SK-N-SH (cell line): ENCODE data around the gene H6PD. TPM values are rescaled to one million over a fixed set of nuclear protein-coding genes. Genes with fewer than 3 reads are reported as not detected.

ENCODE experiments used
- CTCF ChIA-PET: fragments of 300-600, 350-600 bp; formaldehyde crosslinking; extraction: SDS; loops from one replicate; lab custom pipeline; 2021; lab: Yijun Ruan, JAX
- POLR2A ChIA-PET: fragments of 350-600 bp; sonication (Branson Sonifier 250); formaldehyde crosslinking; extraction: SDS; loops from one replicate; lab custom pipeline; 2020; ENCODE audit warnings: antibody characterized with exemption, inconsistent platforms; lab: Yijun Ruan, JAX
- DNase-seq: peaks from one replicate; pipeline ENCODE4 v3.0.0; 2012
- H2AFZ ChIP-seq: fragments of 200-600 bp; sonication (generic); 2 replicates; pipeline ENCODE4 v1.8.1; 2016; ENCODE audit warnings: antibody characterized with exemption, mild to moderate bottlenecking, low read depth
- H3F3A ChIP-seq: fragments of 200-600 bp; sonication (generic); replicated peaks from 2 replicates; pipeline ENCODE3; 2016; ENCODE audit warnings: antibody characterized with exemption, mild to moderate bottlenecking; ENCODE audit not compliant: insufficient read depth
- H3K27ac ChIP-seq, 2 experiments: fragments of 200-500 bp in 1 of 2; fragments of 200-600 bp in 1 of 2; sonication (Bioruptor generic) in 1 of 2; sonication (generic), shearing (Covaris generic) in 1 of 2; 2 replicates each; pipeline versions ENCODE4 v1.5.1 to v1.6.1; 2014 to 2016; ENCODE audit warnings: low read depth in 2 of 2, inconsistent platforms in 1 of 2, low read length in 1 of 2, mild to moderate bottlenecking in 1 of 2, mixed read lengths in 1 of 2
- H3K27me3 ChIP-seq: fragments of 200-600 bp; sonication (generic), shearing (Covaris generic); 2 replicates; pipeline ENCODE4 v1.6.1; 2016; ENCODE audit warnings: mixed run types; ENCODE audit not compliant: insufficient read depth
- H3K36me3 ChIP-seq, 2 experiments: fragments of 200-500 bp in 1 of 2; fragments of 200-600 bp in 1 of 2; sonication (Bioruptor generic) in 1 of 2; sonication (generic) in 1 of 2; replicated peaks in 1 of 2; 2 replicates each; pipeline versions ENCODE3 to v1.5.1; 2014 to 2016; ENCODE audit warnings: low read length in 1 of 2, mild to moderate bottlenecking in 1 of 2; ENCODE audit not compliant: insufficient read depth in 2 of 2, control insufficient read depth in 1 of 2
- H3K4me1 ChIP-seq, 2 experiments: fragments of 200-500 bp in 1 of 2; fragments of 200-600 bp in 1 of 2; sonication (Bioruptor generic) in 1 of 2; sonication (generic), shearing (Covaris generic) in 1 of 2; 2 replicates each; pipeline versions ENCODE4 v1.5.1 to v1.6.1; 2014 to 2016; ENCODE audit warnings: low read depth in 1 of 2, low read length in 1 of 2, mixed run types in 1 of 2; ENCODE audit not compliant: insufficient read depth in 2 of 2, control insufficient read depth in 1 of 2
- H3K4me2 ChIP-seq: fragments of 200-600 bp; sonication (generic), shearing (Covaris generic); 2 replicates; pipeline ENCODE4 v1.6.1; 2017; ENCODE audit warnings: mixed run types
- H3K4me3 ChIP-seq, 2 experiments: fragments of 200-500 bp in 1 of 2; fragments of 200-600 bp in 1 of 2; sonication (Bioruptor generic) in 1 of 2; sonication (generic), shearing (Covaris generic) in 1 of 2; 2 replicates each; pipeline versions ENCODE4 v1.5.1 to v1.8.1; 2014 to 2016; ENCODE audit warnings: low read depth in 2 of 2, inconsistent platforms in 1 of 2, low read length in 1 of 2, mild to moderate bottlenecking in 1 of 2, mixed read lengths in 1 of 2, moderate library complexity in 1 of 2
- H3K79me2 ChIP-seq: fragments of 200-600 bp; sonication (generic); 2 replicates; pipeline ENCODE4 v1.8.1; 2017; ENCODE audit warnings: mild to moderate bottlenecking; ENCODE audit not compliant: insufficient read depth
- H3K9ac ChIP-seq: fragments of 200-600 bp; sonication (generic); 2 replicates; pipeline ENCODE4 v1.6.1; 2017; ENCODE audit warnings: mixed run types
- H3K9me2 ChIP-seq: fragments of 200-600 bp; sonication (generic); 2 replicates; pipeline ENCODE4 v1.6.1; 2017; ENCODE audit warnings: mixed run types
- H3K9me3 ChIP-seq: fragments of 200-600 bp; sonication (generic); 2 replicates; pipeline ENCODE4 v1.6.1; 2017; ENCODE audit warnings: mixed run types, mild to moderate bottlenecking, moderate library complexity
- H4K20me1 ChIP-seq: fragments of 200-600 bp; sonication (generic); 2 replicates; pipeline ENCODE4 v1.6.1; 2017; ENCODE audit warnings: mild to moderate bottlenecking, mixed run types; ENCODE audit not compliant: insufficient read depth
- CHD2 ChIP-seq: fragments of 150-350 bp; IDR thresholded peaks from 2 replicates; pipeline ENCODE4 v1.6.1; 2018; ENCODE audit warnings: low read length; ENCODE audit not compliant: partially characterized antibody
- FOSL2 ChIP-seq: IDR thresholded peaks from 2 replicates; pipeline ENCODE4 v1.4.0; 2012; ENCODE audit warnings: low read depth, mild to moderate bottlenecking, moderate library complexity, borderline replicate concordance
- FOXJ3 ChIP-seq: sonication (generic); formaldehyde crosslinking; IDR thresholded peaks from 2 replicates; pipeline ENCODE4 v1.5.1; 2020; ENCODE audit warnings: mild to moderate bottlenecking, missing genetic modification reagents
- GABPA ChIP-seq: IDR thresholded peaks from 2 replicates; pipeline ENCODE4 v1.4.0; 2012; ENCODE audit warnings: low read depth, mild to moderate bottlenecking
- MEF2A ChIP-seq: IDR thresholded peaks from 2 replicates; pipeline ENCODE4 v1.4.0; 2012; ENCODE audit warnings: low read depth, borderline replicate concordance
- MXI1 ChIP-seq: IDR thresholded peaks from 2 replicates; pipeline ENCODE4 v1.6.1; 2012; ENCODE audit warnings: mild to moderate bottlenecking, low read depth, low read length, improper control_type of control experiment
- NRF1 ChIP-seq: IDR thresholded peaks from 2 replicates; pipeline ENCODE4 v1.6.1; 2012; ENCODE audit warnings: low read depth, mild to moderate bottlenecking, low read length
- POLR2AphosphoS5 ChIP-seq: IDR thresholded peaks from 2 replicates; pipeline ENCODE4 v1.6.1; 2012; ENCODE audit warnings: low read depth, low read length
- RAD21 ChIP-seq: IDR thresholded peaks from 2 replicates; pipeline ENCODE4 v1.6.1; 2012; ENCODE audit warnings: mild to moderate bottlenecking, low read length
- SMC3 ChIP-seq: IDR thresholded peaks from 2 replicates; pipeline ENCODE4 v1.6.1; 2012; ENCODE audit warnings: low read depth, low read length, improper control_type of control experiment
- TCF12 ChIP-seq: IDR thresholded peaks from 2 replicates; pipeline ENCODE4 v1.4.0; 2012
- TEAD4 ChIP-seq: IDR thresholded peaks from 2 replicates; pipeline ENCODE4 v1.4.0; 2012; ENCODE audit warnings: mild to moderate bottlenecking, borderline replicate concordance; ENCODE audit not compliant: insufficient read depth
- ZBTB33 ChIP-seq: IDR thresholded peaks from 2 replicates; pipeline ENCODE4 v1.4.0; 2012; ENCODE audit warnings: low read depth, borderline replicate concordance
- WGBS: methylation state at CpG from one replicate; pipeline ENCODE4 v1.1.6; 2017; ENCODE audit warnings: low lambda C conversion rate; 5-methylcytosine and 5-hydroxymethylcytosine counted together
- polyA plus RNA-seq, 3 experiments: library from polyadenylated mRNA; depleted of rRNA; stranded (reverse); fragments of >200 nt; gene quantifications; 2 replicates each; pipeline ENCODE4 v1.2.3, GENCODE V29; 2012
- TF ChIP-seq, protein P1 (sequence below): fragments of 150-350 bp; IDR thresholded peaks from 2 replicates; pipeline ENCODE4 v1.6.1; 2016; ENCODE audit warnings: mild to moderate bottlenecking, low read depth, low read length

H6PD gene
- polyA plus RNA-seq, 1 of the 3 experiments (the other 2 are of a cell fraction): 19.1 TPM

GRCh38 chr1:9241891-9242290 is 7.3 kb downstream of the H6PD start (continued):
- no peak for TF ChIP-seq FOXJ3 (CRISPR knock-in tag)
- TF ChIP-seq RAD21: no peak
- TF ChIP-seq MEF2A: no peak
- no peak for TF ChIP-seq CHD2
- no peak for TF ChIP-seq SMC3
- TF ChIP-seq GABPA: no peak
- TF ChIP-seq TCF12: no peak

DNA sequence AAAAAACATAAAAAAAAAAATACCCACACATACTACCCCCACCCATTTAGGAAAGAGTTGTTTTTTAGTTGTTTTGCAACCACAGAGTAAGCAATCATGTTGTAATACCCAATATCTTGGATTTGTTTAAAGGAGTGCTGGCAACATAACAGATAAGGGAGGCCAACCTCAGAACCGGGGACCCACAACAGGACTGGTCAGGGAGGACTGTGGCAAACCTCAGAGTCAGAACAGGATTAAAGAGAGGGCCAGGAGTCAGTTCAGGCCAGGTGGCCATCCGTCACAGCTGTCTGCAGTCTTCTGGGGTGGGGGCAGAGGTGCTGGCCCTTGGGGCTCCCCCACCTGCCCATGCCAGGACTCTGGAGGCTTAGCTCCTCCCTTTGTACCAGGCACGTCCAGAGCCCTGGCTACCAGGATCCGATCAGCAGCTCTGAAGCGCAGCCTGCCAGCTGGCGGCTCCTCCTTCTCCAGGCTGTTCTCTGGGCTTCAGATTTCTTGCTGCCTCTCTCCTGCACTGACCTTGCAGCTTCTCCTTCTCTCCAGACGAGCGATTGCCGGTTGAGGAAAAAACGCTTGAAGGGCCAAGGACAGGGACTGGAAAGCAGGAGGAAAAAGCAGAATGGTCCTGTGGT is 7.9 kb downstream of the H6PD start:
- no peak overlapping the region for H3K27ac ChIP-seq
- no peak overlapping the region for H3K4me2 ChIP-seq
- no peak overlapping the region for H2AFZ ChIP-seq
- H4K20me1 ChIP-seq: no peaks in the 10 kb centered on the region; the same call in 1 of the 2 replicates
- TF ChIP-seq ZBTB33 (no peak), TEAD4 (no peak), FOSL2 (no peak), GABPA (no peak), MXI1 (no peak), POLR2AphosphoS5 (no peak), NRF1 (no peak), CHD2 (no peak)
- TF ChIP-seq, protein P1, sequence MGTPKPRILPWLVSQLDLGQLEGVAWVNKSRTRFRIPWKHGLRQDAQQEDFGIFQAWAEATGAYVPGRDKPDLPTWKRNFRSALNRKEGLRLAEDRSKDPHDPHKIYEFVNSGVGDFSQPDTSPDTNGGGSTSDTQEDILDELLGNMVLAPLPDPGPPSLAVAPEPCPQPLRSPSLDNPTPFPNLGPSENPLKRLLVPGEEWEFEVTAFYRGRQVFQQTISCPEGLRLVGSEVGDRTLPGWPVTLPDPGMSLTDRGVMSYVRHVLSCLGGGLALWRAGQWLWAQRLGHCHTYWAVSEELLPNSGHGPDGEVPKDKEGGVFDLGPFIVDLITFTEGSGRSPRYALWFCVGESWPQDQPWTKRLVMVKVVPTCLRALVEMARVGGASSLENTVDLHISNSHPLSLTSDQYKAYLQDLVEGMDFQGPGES: no peak
- no peak overlapping the region for H3K4me3 ChIP-seq
- peaks cover 8% of the 10 kb centered on the region for H3F3A ChIP-seq
- H3K36me3 ChIP-seq: peaks cover 10 to 30% of the 10 kb centered on the region in 2 experiments
- POLR2A ChIA-PET: no interaction called here
- CTCF ChIA-PET: interaction anchor here (1.9 kb wide), 2 partner anchors 9 to 249 kb away, joined by 4 to 6 read pairs; no protein-coding TSS in a partner anchor
- H3K9me3 ChIP-seq: no peaks in the 10 kb centered on the region
- H3K9ac ChIP-seq: no peak overlapping the region
- WGBS: 94% methylated on average over 9 of the region's 10 CpGs
- no peaks in the 10 kb centered on the region for H3K27me3 ChIP-seq
- peaks cover 20% of the 10 kb centered on the region for H3K79me2 ChIP-seq
- H3K4me1 ChIP-seq: peaks cover 0 to 8% of the 10 kb centered on the region in 2 experiments; a peak in 1 of 4 replicates
- no peak for DNase-seq
- no peaks in the 10 kb centered on the region for H3K9me2 ChIP-seq
